Mesothelial cell of epicardium (in vitro differentiated cells): Measurements from ENCODE around the gene FILIP1L. TPM values are rescaled to one million over a fixed set of nuclear protein-coding genes. Genes with fewer than 3 reads are reported as not detected.

Experiments
- DNase-seq, 2 experiments: peaks; one replicate each; pipeline ENCODE4 v3.0.0; 2021; ENCODE audit warnings: low spot score in 2 of 2; ENCODE audit not compliant: unreplicated experiment in 2 of 2
- H3K27ac Mint-ChIP-seq: 2 replicates; pipeline ENCODE4 v1.8.0; 2021; ENCODE audit warnings: mixed read lengths
- H3K27me3 Mint-ChIP-seq: 2 replicates; pipeline ENCODE4 v1.8.0; 2021; ENCODE audit warnings: low read depth, mixed read lengths
- H3K36me3 Mint-ChIP-seq: 2 replicates; pipeline ENCODE4 v1.8.0; 2021; ENCODE audit warnings: mixed read lengths
- H3K4me1 Mint-ChIP-seq: 2 replicates; pipeline ENCODE4 v1.8.0; 2021; ENCODE audit warnings: mixed read lengths
- H3K4me3 Mint-ChIP-seq: 2 replicates; pipeline ENCODE4 v1.8.0; 2021; ENCODE audit warnings: mild to moderate bottlenecking, moderate library complexity, mixed read lengths
- H3K9me3 Mint-ChIP-seq: 2 replicates; pipeline ENCODE4 v1.8.0; 2021; ENCODE audit warnings: mixed read lengths
- total RNA-seq: library from RNA; stranded (reverse); gene quantifications from 3 replicates; pipeline ENCODE4 v1.2.1, GENCODE V29; 2021
- TF ChIP-seq, protein P1 (sequence below): fragments of 200-600 bp; sonication (generic); IDR thresholded peaks from one replicate; pipeline ENCODE4 v1.5.0; 2021; ENCODE audit warnings: antibody characterized with exemption; ENCODE audit not compliant: unreplicated experiment

Gene FILIP1L
- total RNA-seq, 1 donor from 2014 or later = 15.7 TPM

DNA sequence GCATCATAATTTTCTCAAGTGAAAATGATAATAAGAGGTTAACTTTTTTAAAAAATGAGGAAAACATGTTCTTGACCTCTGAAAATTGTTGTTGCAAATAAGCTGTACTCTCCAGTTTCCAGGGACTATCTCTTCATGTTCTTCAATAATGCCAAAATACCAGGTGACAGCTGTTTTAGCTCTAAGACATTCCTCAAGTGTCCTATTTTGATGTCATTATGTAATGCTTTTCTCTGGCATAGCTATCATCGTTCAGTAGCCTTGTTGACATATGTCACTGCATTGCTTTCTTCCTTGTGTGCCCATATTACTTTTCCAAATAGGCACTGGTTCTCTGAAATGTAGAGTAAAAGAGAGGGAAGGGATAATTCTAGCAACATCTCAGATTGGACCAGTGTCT, 5.7 kb upstream of the FILIP1L start:
- H3K9me3 Mint-ChIP-seq = peaks cover 16% of the 10 kb centered on the region
- TF ChIP-seq, protein P1, sequence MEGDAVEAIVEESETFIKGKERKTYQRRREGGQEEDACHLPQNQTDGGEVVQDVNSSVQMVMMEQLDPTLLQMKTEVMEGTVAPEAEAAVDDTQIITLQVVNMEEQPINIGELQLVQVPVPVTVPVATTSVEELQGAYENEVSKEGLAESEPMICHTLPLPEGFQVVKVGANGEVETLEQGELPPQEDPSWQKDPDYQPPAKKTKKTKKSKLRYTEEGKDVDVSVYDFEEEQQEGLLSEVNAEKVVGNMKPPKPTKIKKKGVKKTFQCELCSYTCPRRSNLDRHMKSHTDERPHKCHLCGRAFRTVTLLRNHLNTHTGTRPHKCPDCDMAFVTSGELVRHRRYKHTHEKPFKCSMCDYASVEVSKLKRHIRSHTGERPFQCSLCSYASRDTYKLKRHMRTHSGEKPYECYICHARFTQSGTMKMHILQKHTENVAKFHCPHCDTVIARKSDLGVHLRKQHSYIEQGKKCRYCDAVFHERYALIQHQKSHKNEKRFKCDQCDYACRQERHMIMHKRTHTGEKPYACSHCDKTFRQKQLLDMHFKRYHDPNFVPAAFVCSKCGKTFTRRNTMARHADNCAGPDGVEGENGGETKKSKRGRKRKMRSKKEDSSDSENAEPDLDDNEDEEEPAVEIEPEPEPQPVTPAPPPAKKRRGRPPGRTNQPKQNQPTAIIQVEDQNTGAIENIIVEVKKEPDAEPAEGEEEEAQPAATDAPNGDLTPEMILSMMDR = no peak
- no peaks in the 10 kb centered on the region for H3K27me3 Mint-ChIP-seq
- H3K4me1 Mint-ChIP-seq = peaks cover 13% of the 10 kb centered on the region
- no peak overlapping the region for H3K4me3 Mint-ChIP-seq
- no peak overlapping the region for H3K27ac Mint-ChIP-seq
- H3K36me3 Mint-ChIP-seq = no peaks in the 10 kb centered on the region
- DNase-seq = no peak

DNA sequence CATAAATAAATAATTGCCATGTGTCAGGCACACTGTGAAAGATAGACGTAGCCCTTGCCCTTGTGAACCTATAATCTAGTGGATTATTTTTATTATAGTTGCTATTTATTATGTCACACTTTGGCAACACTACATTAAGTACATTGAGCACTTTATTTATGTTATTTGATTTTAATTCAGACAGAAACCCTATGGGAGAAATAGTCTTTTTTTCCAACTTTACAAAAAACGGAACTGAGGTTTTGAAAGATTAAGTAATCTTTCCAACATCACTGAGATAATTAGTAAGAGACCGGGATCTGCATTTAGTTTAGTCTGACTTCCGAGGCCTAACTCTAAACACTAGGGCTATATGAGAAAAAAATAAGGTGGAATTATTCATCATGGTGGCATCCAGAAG, 2.8 kb upstream of the FILIP1L start:
- Mint-ChIP-seq H3K27ac (no peak overlapping the region), H3K27me3 (no peaks in the 10 kb centered on the region), H3K4me1 (peaks cover 4% of the 10 kb centered on the region), H3K4me3 (no peak overlapping the region), H3K36me3 (no peaks in the 10 kb centered on the region), H3K9me3 (peaks cover 16% of the 10 kb centered on the region)
- DNase-seq = no peak
- TF ChIP-seq, protein P1 = no peak

DNA sequence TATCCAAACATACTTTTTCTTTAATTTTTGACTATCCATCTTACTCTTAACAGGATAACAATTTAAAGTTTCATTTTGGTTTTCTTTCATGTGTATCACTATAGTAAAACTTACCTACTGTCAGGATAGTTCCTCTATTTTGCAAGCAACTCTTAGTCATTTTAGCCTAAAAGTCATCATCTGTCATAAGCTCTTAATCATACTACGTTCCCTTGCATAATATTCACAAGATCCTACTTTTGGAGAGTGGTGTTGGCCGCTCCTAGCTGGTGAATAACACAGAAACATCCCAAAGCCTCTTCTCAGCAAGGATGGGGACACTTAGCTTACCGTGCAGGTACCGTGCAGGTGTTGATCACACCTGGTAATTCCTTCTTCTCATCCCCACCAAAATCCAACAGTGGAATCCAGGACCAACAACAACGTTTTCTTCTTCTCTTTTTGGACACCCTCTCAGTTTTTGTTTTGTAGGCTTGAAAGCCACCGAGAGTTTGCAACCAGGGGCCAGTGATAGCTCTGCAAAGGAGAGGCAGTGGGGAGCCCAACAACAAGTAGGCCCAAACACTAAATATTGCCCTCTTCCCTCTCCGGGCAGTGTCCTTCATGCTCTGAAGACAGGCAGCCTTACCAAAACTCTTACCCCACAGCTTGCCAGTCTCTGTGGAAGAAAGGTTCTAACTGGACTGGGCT, 433 bp downstream of the FILIP1L start:
- Mint-ChIP-seq H3K36me3 (no peaks in the 10 kb centered on the region), H3K9me3 (peaks cover 16% of the 10 kb centered on the region), H3K27me3 (no peaks in the 10 kb centered on the region), H3K4me3 (no peak overlapping the region), H3K27ac (no peak overlapping the region), H3K4me1 (peaks cover 14% of the 10 kb centered on the region)
- no peak for DNase-seq
- TF ChIP-seq, protein P1 = no peak

DNA sequence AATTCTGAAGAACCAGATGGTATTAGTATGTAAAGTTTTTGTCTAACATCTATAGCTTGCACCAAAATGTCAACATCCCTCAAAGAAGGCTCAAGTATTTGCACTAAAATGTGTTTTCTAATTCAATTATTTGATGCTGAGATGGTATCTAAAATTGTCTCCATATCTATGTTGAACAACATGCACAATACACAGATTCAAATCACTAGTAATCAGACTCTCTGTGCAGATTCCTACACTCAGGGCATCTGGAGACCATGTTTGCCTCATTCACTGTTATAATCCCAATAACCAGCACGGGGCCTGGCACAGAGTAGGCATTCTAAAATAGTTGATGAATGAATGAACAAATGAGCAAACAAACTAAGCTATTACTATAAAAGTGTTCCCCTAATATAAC, 2.6 kb downstream of the FILIP1L start:
- DNase-seq = no peak
- Mint-ChIP-seq H3K27me3 (no peaks in the 10 kb centered on the region), H3K4me1 (peaks cover 27% of the 10 kb centered on the region), H3K9me3 (peaks cover 9% of the 10 kb centered on the region), H3K4me3 (no peak overlapping the region), H3K27ac (no peak overlapping the region), H3K36me3 (no peaks in the 10 kb centered on the region)
- TF ChIP-seq, protein P1 = no peak

DNA sequence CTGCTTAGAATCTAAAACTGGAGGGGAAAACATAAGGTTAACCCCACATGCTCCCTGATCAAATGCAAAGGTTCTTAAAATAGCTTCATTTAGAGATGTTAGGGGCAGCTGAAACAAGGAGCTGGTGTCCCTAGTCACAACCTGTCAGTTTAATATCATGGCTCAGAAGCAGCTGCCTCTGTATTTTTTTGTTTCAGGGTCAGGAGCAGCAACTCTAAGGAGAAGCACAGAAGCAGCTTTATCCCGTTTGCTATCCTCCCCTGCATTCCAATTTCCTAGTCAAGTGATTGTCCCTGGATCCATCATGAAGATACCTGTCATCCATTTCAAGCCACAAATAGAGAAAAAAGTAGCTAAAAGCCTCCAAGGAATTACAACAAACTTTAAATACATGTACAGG, 4.1 kb downstream of the FILIP1L start:
- peaks cover 42% of the 10 kb centered on the region for H3K4me1 Mint-ChIP-seq

More for the DNA sequence above, 4.1 kb downstream of the FILIP1L start:
- Mint-ChIP-seq H3K27ac (no peak overlapping the region), H3K4me3 (no peak overlapping the region), H3K36me3 (no peaks in the 10 kb centered on the region), H3K27me3 (no peaks in the 10 kb centered on the region), H3K9me3 (no peaks in the 10 kb centered on the region)
- DNase-seq = no peak
- TF ChIP-seq, protein P1 = no peak
